ENCODE measurements around the gene LDAH.
A peak's percentile ranks its signal among the peaks of the same experiment; 100 is the strongest.

LDAH gene

DNA sequence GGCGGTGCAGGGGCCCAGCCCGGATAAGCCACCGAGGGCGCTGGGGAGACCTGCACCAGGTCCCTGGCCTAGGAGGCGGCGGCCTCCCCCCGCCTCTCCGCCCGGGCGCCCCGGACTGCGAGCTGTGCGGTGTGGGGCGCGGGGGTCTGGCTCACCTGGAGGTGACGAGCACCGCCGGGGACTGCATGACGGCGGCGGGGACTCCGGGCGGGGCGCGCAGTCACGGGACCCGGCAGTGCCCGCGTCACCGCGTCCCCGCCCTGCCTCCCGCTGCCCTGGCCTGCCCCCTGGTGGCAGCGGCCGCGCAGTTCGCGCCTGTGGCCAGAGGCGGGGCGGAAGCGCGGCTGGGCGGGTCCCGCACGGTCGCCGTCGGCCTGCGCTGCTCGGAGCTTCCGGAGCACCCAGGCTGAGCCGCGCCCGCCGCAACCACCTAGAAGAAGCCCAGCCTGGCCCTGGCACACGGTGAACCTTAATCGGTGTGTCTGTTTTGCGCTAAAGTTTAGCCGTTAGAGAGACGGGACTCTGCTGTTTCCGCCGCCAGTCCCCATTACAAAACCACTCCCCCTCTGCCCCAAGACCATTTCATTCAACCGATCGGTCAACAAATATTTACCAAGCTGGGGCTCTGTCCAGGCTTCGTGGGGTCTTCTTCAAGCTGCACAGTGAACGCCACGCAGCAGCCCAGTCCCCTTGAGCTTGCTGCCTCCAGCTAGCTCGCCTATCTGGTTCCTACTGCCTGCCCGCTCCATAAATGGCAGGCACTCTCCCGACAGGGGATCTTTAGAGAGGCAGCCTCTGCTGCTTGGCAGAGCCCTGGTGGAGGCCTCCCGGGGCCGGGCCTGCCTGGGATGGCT, 171.8 kb downstream of the LDAH start, which contains the start of gene HS1BP3:
Gene HS1BP3, minus strand, starts transcription at position 222 of the 854 bp plus-strand sequence. Its CDS starts 35 bp downstream, at position 187.
- peak; percentile 92 for DNase-seq

DNA sequence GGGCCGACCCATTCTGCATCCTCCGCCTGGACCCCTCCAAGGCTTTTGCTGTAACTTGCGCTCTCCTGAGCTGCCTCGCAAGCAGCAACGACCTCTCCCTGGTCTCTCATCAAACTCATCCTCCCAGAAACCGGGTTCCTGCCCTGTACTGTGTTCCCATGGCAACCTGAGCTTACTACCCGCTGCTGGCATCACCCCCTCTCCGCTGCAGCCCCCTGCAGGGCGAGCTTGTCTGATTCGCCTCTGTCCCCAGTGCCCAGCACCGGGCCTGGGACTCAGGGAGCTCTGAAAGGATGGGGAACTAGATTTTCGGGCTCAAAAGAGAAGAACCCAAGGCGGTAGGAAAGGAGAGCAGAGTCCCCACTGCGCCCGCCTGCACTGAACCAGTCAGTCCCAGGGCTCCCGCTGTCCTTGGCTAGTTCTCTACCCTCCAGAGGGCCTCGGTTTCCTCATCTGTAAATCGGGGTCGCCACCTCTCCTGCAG, 172.5 kb downstream of the LDAH start:
- DNase-seq: peak; percentile 51

GRCh38 chr2:20649976-20650375, 172.9 kb downstream of the LDAH start:
- DNase-seq: no peak

DNA sequence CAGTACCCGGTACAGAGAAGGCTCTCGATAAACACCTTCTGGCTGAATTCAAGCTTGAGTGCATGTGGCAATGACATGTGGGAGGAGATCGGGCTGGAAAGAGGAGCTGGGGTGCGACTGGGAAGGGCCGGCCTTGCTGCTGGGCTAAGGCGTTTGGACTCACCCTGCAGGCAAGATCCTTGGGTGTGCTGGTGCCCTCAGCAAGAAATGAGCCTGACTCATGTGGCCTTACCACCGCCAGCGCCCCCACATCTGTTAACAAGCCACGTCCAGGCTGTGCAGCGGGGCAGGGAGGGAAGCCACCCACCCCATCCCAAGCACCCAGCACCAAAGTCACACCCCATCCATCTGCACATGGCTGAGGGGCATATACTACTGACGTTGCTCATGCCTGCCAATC, 173.3 kb downstream of the LDAH start:
- DNase-seq: no peak

- DNase-seq: no peak
Observed at GRCh38 chr2:20648831-20649230, 174.1 kb downstream of the LDAH start.

DNA sequence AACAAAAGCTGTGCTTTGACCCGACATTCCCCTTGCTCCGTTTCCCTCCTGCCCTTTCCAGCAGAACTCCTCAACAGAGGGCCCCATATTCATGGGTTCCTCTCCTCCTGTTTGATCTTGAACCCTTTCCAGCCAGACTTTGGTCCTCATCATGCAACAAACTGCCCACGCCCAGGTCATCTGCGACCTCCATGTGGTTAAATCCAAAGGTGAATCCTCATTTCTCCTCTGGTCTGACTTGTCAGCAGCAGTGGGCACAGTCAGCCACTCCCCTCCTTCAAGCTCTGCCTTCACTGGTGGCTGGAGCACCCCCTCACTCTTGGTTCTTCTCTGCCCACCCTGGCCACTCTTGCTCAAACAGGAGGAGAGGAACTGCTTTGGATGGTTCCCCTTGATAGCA, 174.7 kb downstream of the LDAH start:
- no peak for DNase-seq

DNA sequence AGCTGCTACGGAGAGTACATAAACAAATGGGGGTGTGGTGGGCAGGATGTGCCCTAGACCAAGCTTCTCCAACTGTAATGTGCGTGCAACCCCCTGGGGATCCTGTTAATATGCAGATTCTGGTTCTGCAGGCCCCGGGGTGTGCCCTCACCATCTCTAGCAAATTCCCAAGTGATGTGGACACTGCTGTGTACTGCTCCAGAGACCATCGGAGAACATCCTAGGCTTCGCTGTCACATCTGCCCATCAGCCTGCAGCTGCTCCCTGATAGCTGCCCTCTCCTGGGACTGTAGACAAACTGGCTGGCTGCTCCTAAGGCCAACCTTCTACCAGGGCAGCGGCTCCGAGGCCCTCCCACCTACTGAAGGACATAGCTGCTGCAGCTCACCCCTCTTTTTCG, 175.2 kb downstream of the LDAH start:
- DNase-seq: no peak

DNA sequence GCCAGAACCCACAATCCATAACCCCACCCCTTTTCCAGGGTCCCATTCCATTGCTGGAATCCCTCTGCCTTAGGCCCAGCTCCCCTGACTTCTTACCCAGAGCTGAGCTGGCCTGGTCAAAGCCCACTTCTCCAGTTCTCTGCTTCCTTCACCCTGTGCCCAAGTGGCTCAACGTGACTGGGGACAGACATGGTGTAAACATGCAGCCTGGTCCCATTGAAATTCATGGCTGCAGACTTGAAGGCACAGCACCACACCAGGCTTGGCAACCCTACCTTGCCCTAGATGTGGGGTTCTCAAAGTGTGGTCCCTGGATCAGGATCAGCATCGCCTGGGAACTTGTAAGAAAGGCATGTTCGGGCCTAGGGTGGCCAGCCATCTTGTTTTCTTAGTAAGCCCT, 175.7 kb downstream of the LDAH start:
- no peak for DNase-seq

GRCh38 chr2:20646446-20646845, 176.5 kb downstream of the LDAH start:
- no peak for DNase-seq

DNA sequence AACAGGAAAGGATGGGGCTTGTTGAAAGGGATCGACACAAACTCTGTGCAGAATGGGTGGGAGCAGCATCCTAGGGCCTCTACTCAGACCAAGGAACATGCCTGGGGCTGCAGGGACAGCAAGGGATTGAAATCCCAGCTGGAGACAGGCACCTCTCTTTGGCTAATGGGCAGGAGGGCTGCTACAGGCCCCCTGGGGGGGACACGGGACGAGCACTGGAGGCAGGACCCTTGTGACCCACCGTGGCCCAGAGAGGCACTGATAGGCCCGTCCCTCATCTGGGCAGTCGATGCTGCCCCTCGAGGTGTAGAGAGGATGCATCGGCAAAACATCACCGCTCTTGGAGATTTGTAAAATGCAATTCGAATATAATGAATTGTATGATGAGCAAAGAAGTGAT, 177.1 kb downstream of the LDAH start:
- DNase-seq: no peak

DNA sequence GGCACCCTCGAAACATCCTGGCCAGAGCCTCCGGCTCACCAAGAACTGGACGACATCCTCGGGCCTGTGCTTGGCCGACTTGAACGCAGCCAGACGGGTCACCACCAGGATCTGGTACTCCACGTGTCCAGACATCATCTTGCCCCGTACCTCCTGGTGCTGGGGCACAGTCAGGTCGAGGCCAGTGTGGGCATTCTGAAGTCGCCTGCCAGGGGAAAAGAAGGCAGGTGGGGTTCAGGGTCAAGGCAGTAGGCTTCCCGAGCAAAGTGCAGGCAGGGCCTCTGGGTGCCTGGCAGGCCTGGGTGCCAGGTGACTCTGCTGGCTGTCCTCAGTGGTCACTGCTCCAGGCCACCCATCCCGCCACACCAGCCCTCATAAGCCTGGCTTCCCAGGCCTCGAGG, 177.6 kb downstream of the LDAH start:
- no peak for DNase-seq

DNA sequence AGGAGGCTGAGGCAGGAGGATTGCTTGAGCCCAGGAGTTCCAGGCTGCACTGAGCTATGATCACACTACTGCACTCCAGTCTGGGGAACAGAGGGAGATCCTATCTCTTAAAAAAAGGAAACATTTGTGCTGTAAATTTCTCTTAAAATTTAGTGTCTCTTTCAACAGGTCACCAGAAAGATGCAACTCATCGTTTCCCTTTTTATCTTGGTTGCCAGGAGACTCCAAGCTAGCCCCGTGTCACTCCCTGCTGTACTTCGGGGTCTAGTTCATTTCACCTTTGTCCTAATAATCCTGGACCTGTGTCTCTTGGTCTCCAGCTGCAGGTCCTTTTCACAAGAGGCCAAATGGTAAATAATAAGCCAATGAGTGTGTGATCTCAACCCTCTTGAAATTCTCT, 179.1 kb downstream of the LDAH start:
- no peak for DNase-seq

DNA sequence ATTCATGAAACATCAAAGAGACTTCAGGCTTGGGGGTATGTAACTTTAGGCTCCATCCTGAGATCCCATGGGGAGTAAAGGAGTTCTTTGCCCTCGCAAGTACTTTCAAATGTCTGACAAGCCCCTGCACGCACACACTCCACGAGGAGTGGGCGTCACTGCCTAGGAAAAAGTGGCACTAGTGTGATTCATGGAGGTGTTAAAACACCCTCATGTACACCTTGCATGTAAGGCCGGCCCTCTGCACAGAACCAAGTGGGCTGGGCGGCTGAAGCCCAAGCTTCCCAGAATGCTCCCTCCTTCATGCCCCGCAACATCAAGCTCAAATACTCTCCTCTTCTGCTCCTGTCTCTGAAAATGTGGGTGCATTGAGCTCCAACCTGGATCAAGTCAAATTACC, 179.8 kb downstream of the LDAH start:
- DNase-seq: no peak

DNA sequence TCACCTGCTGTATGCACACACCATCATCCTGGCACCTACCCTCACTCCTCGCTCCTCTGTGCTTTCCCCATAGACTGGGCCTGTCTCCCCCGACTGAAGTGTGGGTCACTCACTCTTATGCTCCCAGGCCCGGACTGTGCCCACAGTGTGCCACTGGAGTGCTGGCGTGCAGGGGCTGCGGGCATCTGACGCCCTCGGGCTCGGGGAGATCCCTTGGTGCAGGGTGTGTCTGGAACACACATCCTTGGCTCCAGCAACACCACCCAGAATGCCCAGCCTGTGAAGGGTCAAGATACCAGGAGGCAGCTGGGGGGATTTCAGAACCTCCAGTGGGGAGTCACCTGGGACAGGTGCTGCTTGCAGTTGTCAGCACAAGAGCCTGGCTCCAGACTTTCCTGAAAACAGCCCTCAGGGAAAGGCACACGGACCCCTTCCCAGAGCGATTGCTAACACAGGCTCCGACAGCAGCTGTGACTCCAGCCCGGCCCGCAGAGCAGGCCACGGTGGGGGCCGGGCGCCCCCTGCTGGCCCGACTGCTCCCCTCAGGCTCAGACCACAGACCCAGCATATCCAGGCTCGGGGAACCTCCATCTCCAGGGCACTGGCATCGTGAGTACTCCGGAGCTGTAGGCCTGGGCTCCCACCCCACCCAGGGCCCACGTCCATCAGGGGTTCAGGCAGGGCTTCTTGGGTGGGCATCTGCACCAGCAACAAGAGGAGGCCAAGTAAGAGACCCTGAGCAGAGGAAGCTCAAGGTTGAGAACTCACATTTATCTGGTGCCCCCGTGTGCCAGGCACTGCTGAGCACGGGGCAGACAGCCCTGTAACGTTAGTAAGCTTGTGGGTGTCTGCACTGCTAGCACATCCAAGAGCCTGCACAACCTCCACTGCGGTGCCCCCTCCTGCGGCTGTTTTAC, 180.6 kb downstream of the LDAH start:
- peak; percentile 75 for DNase-seq

GRCh38 chr2:20641123-20641985, 181.5 kb downstream of the LDAH start:
- no peak for DNase-seq

DNA sequence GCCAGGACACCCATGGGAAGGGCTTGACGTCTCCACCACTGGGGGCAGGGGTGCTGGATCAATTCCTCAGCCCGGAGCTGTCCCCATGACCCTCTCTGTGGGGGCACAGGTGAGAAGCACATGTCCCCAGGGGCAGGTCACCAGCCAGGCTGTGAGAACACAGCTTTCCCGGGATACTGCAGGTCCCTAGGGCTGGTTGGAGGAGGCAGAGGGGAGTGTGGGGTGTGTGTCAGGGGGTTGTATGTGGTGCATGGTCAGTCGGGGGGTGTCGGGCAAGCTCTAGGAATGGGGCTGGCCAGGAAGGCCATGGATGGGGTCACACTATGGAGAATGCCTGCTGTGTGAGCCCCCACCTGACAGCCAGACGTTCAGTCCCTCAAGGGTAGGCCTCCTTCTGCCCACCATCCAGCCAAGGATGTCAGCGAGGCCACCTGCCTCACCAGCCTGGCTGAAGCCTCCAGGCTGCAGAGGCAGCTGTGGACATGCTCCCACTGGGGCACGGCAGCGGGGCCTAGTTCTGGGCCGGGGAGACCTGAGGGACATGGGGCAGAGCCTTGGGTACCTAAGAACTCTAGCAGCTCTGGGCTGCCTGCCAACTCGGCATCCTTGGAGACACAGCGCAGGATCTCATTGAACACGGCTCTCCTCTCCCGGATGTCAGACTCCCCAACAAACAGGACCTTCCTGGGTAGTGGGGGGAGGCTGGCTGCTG, 182.3 kb downstream of the LDAH start:
- no peak for DNase-seq

DNA sequence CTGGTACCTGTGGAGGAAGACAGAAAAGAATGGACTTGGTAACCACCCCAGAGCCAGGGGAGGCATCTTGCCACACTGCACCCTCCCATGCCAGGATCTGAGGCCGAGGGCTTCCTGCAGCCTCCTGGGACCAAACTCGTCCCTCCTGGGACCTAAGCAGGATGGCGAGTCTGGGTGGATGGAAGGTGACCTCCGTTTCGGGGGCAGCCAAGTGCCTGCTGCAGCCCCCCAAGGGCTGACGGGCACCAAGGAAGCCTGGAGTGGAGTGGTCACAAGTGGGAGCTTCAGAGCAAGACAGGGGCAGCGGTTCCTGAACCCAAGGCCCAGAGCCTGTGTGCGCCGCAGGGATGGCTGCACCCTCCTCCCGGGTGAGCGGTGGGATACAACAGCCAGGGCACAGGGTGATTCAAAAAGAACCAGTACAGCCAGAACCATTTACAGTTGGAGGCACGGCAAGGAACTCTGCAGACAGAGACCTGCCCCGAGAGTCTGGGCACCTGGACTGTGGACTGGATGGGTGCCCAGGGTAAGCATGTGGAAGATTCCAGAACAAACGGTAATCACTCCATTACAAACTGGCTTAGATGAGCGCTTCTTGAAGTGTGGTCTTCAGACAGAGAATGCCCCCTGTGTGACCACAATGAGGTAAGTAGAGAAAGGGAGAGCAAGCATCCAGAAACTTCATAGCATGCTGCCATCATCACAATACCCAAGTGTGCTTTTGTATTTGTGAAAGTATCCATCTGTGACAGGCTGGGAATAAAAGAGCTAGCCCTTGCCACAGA, 184.1 kb downstream of the LDAH start:
- no peak for DNase-seq

GRCh38 chr2:20638014-20638413, 184.9 kb downstream of the LDAH start:
- DNase-seq: no peak

- no peak for DNase-seq
Observed at GRCh38 chr2:20637147-20637546, 185.8 kb downstream of the LDAH start.

- peak; percentile 28 for DNase-seq
Observed at GRCh38 chr2:20635675-20636584, 187.0 kb downstream of the LDAH start.
